Right renal pelvis (tissue), 4 donors: ENCODE results near the gene FBXO10. TPM values are rescaled to one million over a fixed set of nuclear protein-coding genes. Genes with fewer than 3 reads are reported as not detected.
"Not testable (repeated sequence)": the region's sequence is repeated elsewhere in the genome, so short reads cannot be mapped to it uniquely, and the experiment has no call there.

Source experiments
- DNase-seq, 4 donors: peaks; one replicate each; pipeline ENCODE4 v3.0.0-alpha.2; 2013; ENCODE audit warnings: low read depth in 4 of 4, low spot score in 3 of 4, missing footprints in 1 of 4
- polyA plus RNA-seq, 4 donors: library from polyadenylated mRNA; unstranded; fragments of 120-200 nt; gene quantifications; one replicate each; pipeline ENCODE4 v1.2.1, GENCODE V29; 2013; ENCODE audit not compliant: insufficient read length in 4 of 4

FBXO10 gene
- polyA plus RNA-seq, 4 donors = 13.3 to 14.8 (median 13.7) TPM

GRCh38 chr9:37485389-37486255, 90.6 kb downstream of the FBXO10 start, which contains the start of gene POLR1E:
Gene POLR1E (plus strand): TSS chr9:37485948. CDS start chr9:37486048, 100 bp downstream.
- peak; percentile 78 to 81 (median 80) for DNase-seq

- no peak for DNase-seq
Observed at GRCh38 chr9:37480759-37481158, 95.4 kb downstream of the FBXO10 start.

DNA sequence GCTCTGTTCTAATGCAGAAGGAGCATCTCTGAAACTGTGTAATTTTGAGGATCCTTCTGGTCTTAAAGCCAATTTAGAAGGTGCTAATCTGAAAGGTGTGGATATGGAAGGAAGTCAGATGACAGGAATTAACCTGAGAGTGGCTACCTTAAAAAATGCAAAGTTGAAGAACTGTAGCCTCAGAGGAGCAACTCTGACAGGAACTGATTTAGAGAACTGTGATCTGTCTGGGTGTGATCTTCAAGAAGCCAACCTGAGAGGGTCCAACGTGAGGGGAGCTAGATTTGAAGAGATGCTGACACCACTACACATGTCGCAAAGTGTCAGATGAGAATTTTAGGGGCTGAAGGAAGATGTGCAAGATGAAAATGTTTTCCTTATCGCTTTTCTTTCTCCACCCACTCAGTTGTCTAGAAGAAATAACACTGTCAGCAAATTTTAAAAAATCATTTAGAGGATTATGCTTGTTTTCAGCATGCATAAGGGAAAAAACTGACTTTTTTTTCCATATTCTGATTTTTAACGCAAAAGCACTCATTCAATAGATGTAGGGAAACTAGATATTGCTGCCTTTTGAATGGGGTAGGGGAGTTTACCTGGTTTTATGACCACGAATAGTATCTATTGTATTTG, 98.1 kb downstream of the FBXO10 start:
- not testable (repeated sequence) for DNase-seq

DNA sequence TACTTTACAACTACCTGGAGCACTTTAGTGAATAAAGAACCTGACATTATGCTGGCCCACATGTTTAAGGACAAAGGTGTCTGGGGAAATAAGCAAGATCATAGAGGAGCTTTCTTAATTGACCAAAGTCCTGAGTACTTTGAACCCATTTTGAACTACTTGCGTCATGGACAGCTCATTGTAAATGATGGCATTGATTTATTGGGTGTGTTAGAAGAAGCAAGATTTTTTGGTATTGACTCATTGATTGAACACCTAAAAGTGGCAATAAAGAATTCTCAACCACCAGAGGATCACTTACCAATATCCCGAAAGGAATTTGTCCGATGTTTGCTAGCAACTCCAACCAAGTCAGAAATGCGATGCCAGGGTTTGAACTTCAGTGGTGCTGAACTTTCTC, 98.7 kb downstream of the FBXO10 start:
- DNase-seq = not testable (repeated sequence)

GRCh38 chr9:37476930-37477329, 99.2 kb downstream of the FBXO10 start:
- no peak for DNase-seq

GRCh38 chr9:37474438-37474837, 101.7 kb downstream of the FBXO10 start:
- DNase-seq = no peak

DNA sequence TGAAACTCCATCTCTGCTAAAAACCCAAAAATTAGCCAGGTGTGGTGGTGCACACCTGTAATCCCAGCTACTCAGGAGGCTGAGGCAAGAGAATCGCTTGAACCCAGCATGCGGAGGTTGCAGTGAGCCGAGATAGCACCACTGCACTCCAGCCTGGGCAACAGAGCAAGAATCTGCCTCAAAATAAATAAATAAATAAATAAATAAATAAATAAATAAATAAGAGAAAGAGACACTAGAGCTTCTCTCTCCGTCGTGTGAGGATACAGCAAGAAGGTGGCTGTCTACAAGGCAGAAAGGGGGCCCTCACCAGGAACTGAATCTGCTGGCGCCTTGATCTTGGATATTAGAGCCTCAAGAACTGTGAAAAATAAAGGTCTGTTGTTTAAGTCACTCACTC, 102.2 kb downstream of the FBXO10 start:
- not testable (repeated sequence) for DNase-seq

DNA sequence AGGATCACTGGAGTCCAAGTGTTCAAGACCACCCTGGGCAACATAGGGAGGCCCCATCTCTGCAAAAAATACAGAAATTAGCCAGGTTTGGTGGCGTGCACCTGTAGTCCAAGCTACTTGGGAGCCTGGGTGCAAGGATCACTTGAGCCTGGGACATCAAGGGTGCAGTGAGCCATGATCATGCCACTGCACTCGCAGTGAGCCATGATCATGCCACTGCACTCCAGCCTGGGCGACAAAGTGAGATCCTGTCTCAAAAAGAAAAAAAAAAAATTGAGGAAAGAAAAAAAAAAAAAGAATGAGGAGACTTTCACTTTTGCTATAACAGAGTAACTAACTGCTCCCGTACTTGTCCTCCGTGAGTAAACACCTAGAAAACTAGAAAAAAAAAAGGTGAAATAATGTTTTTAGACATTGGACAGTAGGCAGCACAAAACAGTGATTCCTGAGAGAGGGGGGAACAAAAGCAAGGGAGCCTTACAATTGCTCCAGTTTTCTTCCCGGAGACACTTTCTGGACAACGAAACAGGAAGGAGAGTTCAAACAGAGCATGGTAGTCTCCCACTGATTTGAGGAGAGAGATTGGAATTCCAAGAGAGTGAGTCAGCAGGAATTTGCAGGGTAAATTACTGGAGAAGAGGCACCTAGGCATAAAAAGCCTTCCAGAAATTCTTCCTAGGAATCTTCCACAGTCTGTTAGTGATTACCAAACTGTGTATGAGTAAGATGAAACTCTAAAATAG, 104.1 kb downstream of the FBXO10 start:
- peak in 2 of 4 donors; percentile 58 for DNase-seq

GRCh38 chr9:37468620-37469019, 107.6 kb downstream of the FBXO10 start:
- DNase-seq = no peak

GRCh38 chr9:37467530-37467929, 108.7 kb downstream of the FBXO10 start:
- DNase-seq = not testable (repeated sequence)

GRCh38 chr9:37466037-37466709, 110.0 kb downstream of the FBXO10 start:
- DNase-seq = peak in 3 of 4 donors; percentile 65 to 75 (median 69)

GRCh38 chr9:37465249-37466036, 110.7 kb downstream of the FBXO10 start, which contains the start of gene ZBTB5:
Gene ZBTB5 (minus strand): TSS chr9:37465450. CDS start chr9:37442551, 22,899 bp downstream.
- DNase-seq = peak; percentile 95 to 99 (median 98)

- peak in 3 of 4 donors; percentile 30 to 77 (median 55) for DNase-seq
Observed at GRCh38 chr9:37464426-37465248, 111.5 kb downstream of the FBXO10 start.

GRCh38 chr9:37464006-37464405, 112.2 kb downstream of the FBXO10 start:
- no peak for DNase-seq

Other genes with a start within 250 kb of the FBXO10 start
- gene GRHPR, start 153.7 kb downstream of the FBXO10 start, polyA plus RNA-seq = 100 to 1,000 TPM; 122 to 161 (median 131) TPM
- 10 to 100 TPM; 30.0 to 35.0 (median 33.6) TPM for gene ZBTB5, start 110.9 kb downstream of the FBXO10 start, polyA plus RNA-seq
- 10 to 100 TPM; 23.1 to 25.4 (median 24.1) TPM for gene POLR1E, start 90.4 kb downstream of the FBXO10 start, polyA plus RNA-seq
- gene TOMM5, start 16.2 kb upstream of the FBXO10 start, polyA plus RNA-seq = 100 to 1,000 TPM; 125 to 138 (median 129) TPM
- 1 to 10 TPM in 1 of 4 donors, under 1 TPM in 3; 0.66 to 1.1 (median 0.87) TPM for gene FRMPD1, start 74.6 kb upstream of the FBXO10 start, polyA plus RNA-seq
- 10 to 100 TPM; 12.1 to 19.0 (median 14.1) TPM for gene TRMT10B, start 177.4 kb upstream of the FBXO10 start, polyA plus RNA-seq
- 10 to 100 TPM; 36.8 to 39.9 (median 37.9) TPM for gene EXOSC3, start 208.7 kb upstream of the FBXO10 start, polyA plus RNA-seq
- 10 to 100 TPM; 27.4 to 36.1 (median 35.3) TPM for gene DCAF10, start 224.4 kb upstream of the FBXO10 start, polyA plus RNA-seq